A549 (cell line): ENCODE results near the gene FAM170B. TPM values are rescaled to one million over a fixed set of nuclear protein-coding genes. Genes with fewer than 3 reads are reported as not detected.

ENCODE experiments used
- ATAC-seq, 2 experiments: fragments of 200-7000 bp in 1 of 2; fragments of >200 bp in 1 of 2; cut with Nextera tagmentation in 1 of 2; cut with Tn5 transposase in 1 of 2; 3 replicates each; pipeline versions ENCODE4 v1.8.0 to v1.9.1; 2018 to 2020; ENCODE audit warnings: mild to moderate bottlenecking in 1 of 2, moderate library complexity in 1 of 2
- CTCF ChIA-PET: fragments of 300-600 bp; sonication (Branson Sonifier 250); formaldehyde crosslinking; extraction: SDS; loops from one replicate; lab custom pipeline; 2021; ENCODE audit warnings: antibody characterized with exemption, inconsistent platforms; lab: Yijun Ruan, JAX
- POLR2A ChIA-PET: fragments of 350-600 bp; formaldehyde crosslinking; extraction: SDS; loops from one replicate; lab custom pipeline; 2021; ENCODE audit warnings: antibody characterized with exemption, inconsistent platforms; lab: Yijun Ruan, JAX
- DNase-seq, 2 experiments: peaks; one replicate each; pipeline versions ENCODE4 v3.0.0 to v3.0.0-alpha.2; 2011 to 2016; ENCODE audit warnings: low read depth in 1 of 2, low spot score in 1 of 2
- FAIRE-seq: peaks from 2 replicates; lab custom pipeline; 2011; peaks lifted over from hg19 to GRCh38; lab: Jason Lieb, UNC
- H3K27ac ChIP-seq, 2 experiments: fragments of >200 bp; sonication (Bioruptor Twin); formaldehyde crosslinking; 3 replicates each; pipeline ENCODE4 v1.5.1; 2016 to 2017
- H3K4me1 ChIP-seq: fragments of >200 bp; sonication (Bioruptor Twin); formaldehyde crosslinking; 3 replicates; pipeline ENCODE4 v1.6.1; 2016
- H3K4me2 ChIP-seq: fragments of >200 bp; sonication (Bioruptor Twin); formaldehyde crosslinking; 3 replicates; pipeline ENCODE4 v1.6.1; 2016
- H3K4me3 ChIP-seq: fragments of >200 bp; sonication (Bioruptor Twin); formaldehyde crosslinking; 3 replicates; pipeline ENCODE4 v1.5.1; 2016
- H3K9me3 ChIP-seq: fragments of >200 bp; sonication (Bioruptor Twin); formaldehyde crosslinking; 3 replicates; pipeline ENCODE4 v1.6.1; 2016
- BCL3 ChIP-seq: fragments of >200 bp; sonication (Bioruptor Twin); formaldehyde crosslinking; IDR thresholded peaks from 3 replicates; pipeline ENCODE4 v1.6.1; 2016
- BHLHE40 ChIP-seq: IDR thresholded peaks from 2 replicates; pipeline ENCODE4 v1.6.1; 2012; ENCODE audit warnings: low read depth, low read length, inconsistent platforms
- CBX8 ChIP-seq: fragments of 200-600 bp; sonication (generic); IDR thresholded peaks from 2 replicates; pipeline ENCODE4 v1.6.1; 2016
- CEBPB ChIP-seq, 2 experiments: fragments of >200 bp in 1 of 2; sonication (Bioruptor Twin) in 1 of 2; formaldehyde crosslinking in 1 of 2; IDR thresholded peaks; 2 replicates each; pipeline ENCODE4 v1.6.1; 2012 to 2016
- CHD2 ChIP-seq: fragments of 150-350 bp; IDR thresholded peaks from 2 replicates; pipeline ENCODE4 v1.6.1; 2014; ENCODE audit warnings: low read length; ENCODE audit not compliant: partially characterized antibody
- EHMT2 ChIP-seq: fragments of 200-600 bp; sonication (generic); IDR thresholded peaks from 2 replicates; pipeline ENCODE4 v1.6.1; 2016; ENCODE audit warnings: antibody characterized with exemption, low read depth, mild to moderate bottlenecking, moderate library complexity
- FOSB ChIP-seq: fragments of 250-450 bp; sonication (Bioruptor Pico); IDR thresholded peaks from 2 replicates; pipeline ENCODE4 v1.5.0; 2020; ENCODE audit warnings: mild to moderate bottlenecking, moderate library complexity
- FOSL2 ChIP-seq, 2 experiments: fragments of 450-650 bp in 1 of 2; fragments of >200 bp in 1 of 2; sonication (Bioruptor Twin) in 1 of 2; formaldehyde crosslinking; IDR thresholded peaks; 2 replicates each; pipeline versions ENCODE4 v1.5.0 to v1.6.1; 2016 to 2020; ENCODE audit warnings: mild to moderate bottlenecking in 1 of 2, moderate library complexity in 1 of 2
- FOXS1 ChIP-seq: fragments of 250-450 bp; sonication (Bioruptor Pico); IDR thresholded peaks from 2 replicates; pipeline ENCODE4 v1.5.0; 2020; ENCODE audit warnings: mild to moderate bottlenecking, moderate library complexity
- HEYL ChIP-seq: fragments of 250-450 bp; sonication (Bioruptor Pico); IDR thresholded peaks from 2 replicates; pipeline ENCODE4 v1.8.0; 2021; ENCODE audit warnings: mild to moderate bottlenecking, moderate library complexity
- HMGXB4 ChIP-seq: fragments of 250-450 bp; sonication (Bioruptor Pico); IDR thresholded peaks from 2 replicates; pipeline ENCODE4 v1.5.0; 2021; ENCODE audit warnings: mild to moderate bottlenecking, moderate library complexity, borderline replicate concordance
- HOXA7 ChIP-seq: fragments of 250-450 bp; sonication (Bioruptor Pico); IDR thresholded peaks from 2 replicates; pipeline ENCODE4 v1.5.0; 2020; ENCODE audit warnings: mild to moderate bottlenecking, moderate library complexity
- KDM5A ChIP-seq: fragments of 200-600 bp; sonication (generic); IDR thresholded peaks from 2 replicates; pipeline ENCODE4 v1.6.1; 2016; ENCODE audit warnings: antibody characterized with exemption, mild to moderate bottlenecking
- MAFK ChIP-seq: fragments of 450-650 bp; IDR thresholded peaks from 2 replicates; pipeline ENCODE4 v1.6.1; 2014; ENCODE audit not compliant: partially characterized antibody
- MAX ChIP-seq: IDR thresholded peaks from 2 replicates; pipeline ENCODE4 v1.6.1; 2012
- MYC ChIP-seq: IDR thresholded peaks from 2 replicates; pipeline ENCODE4 v1.6.1; 2012; ENCODE audit warnings: mild to moderate bottlenecking, inconsistent platforms, low read length, improper control_type of control experiment, borderline replicate concordance
- NR3C1 ChIP-seq: fragments of >200 bp; sonication (Bioruptor Twin); formaldehyde crosslinking; IDR thresholded peaks from 3 replicates; pipeline ENCODE4 v1.6.1; 2017
- PBX3 ChIP-seq: IDR thresholded peaks from 2 replicates; pipeline ENCODE4 v1.6.1; 2012
- RAD21 ChIP-seq, 2 experiments: fragments of >200 bp in 1 of 2; sonication (Bioruptor Twin) in 1 of 2; formaldehyde crosslinking in 1 of 2; IDR thresholded peaks in 1 of 2; conservative IDR thresholded peaks in 1 of 2; 2 replicates in 1 of 2; 3 replicates in 1 of 2; pipeline ENCODE4 v1.6.1; 2012 to 2018; ENCODE audit warnings: inconsistent platforms in 1 of 2
- REST ChIP-seq: fragments of 200-600 bp; sonication (generic); IDR thresholded peaks from 2 replicates; pipeline ENCODE4 v1.6.1; 2016; ENCODE audit warnings: antibody characterized with exemption, mild to moderate bottlenecking, moderate library complexity
- RNF2 ChIP-seq: fragments of 200-600 bp; sonication (generic); IDR thresholded peaks from 2 replicates; pipeline ENCODE4 v1.6.1; 2016; ENCODE audit warnings: low read depth, mild to moderate bottlenecking, antibody characterized with exemption, moderate library complexity, borderline replicate concordance
- SREBF2 ChIP-seq: fragments of 450-650 bp; IDR thresholded peaks from 2 replicates; pipeline ENCODE4 v1.6.1; 2014; ENCODE audit warnings: mild to moderate bottlenecking, moderate library complexity
- ZC3H11A ChIP-seq: fragments of 450-650 bp; IDR thresholded peaks from 2 replicates; pipeline ENCODE4 v1.6.1; 2014; ENCODE audit warnings: antibody characterized with exemption, mild to moderate bottlenecking
- WGBS: methylation state at CpG from one replicate; pipeline ENCODE4 v1.1.6; 2017; ENCODE audit errors: missing lambda C conversion rate; 5-methylcytosine and 5-hydroxymethylcytosine counted together
- polyA plus RNA-seq, 4 experiments: library from polyadenylated mRNA; depleted of rRNA in 3 of 4; stranded (reverse); fragments of >200 nt; fragmentation: RNase III in 1 of 4; extraction: RNeasy Plus Mini Kit Qiagen cat#74134 plus additional on column Dnase treatment in 1 of 4; gene quantifications; 2 replicates in 3 of 4; 3 replicates in 1 of 4; pipeline ENCODE4 v1.2.3, GENCODE V29; 2011 to 2017

FAM170B gene
- polyA plus RNA-seq, 2 of the 4 experiments (the other 2 are of a cell fraction): not detected

- H3K4me3 ChIP-seq: no peak overlapping the region
Measured at GRCh38 chr10:49173201-49173772, 39.5 kb upstream of the FAM170B start.

GRCh38 chr10:49172777-49173132 is 38.9 kb upstream of the FAM170B start:
- no peak for ATAC-seq
- no peak for FAIRE-seq
- Histone ChIP-seq H3K4me3 (no peak overlapping the region), H3K4me2 (no peak overlapping the region), H3K27ac (no peak overlapping the region), H3K4me1 (no peaks in the 10 kb centered on the region), H3K9me3 (no peaks in the 10 kb centered on the region)
- POLR2A ChIA-PET: no interaction called here
- DNase-seq: no peak
- CTCF ChIA-PET: interaction anchor here (1.6 to 2.3 kb wide), 3 partner anchors 9 to 517 kb away, joined by 7 to 12 read pairs (median 7); no protein-coding TSS in a partner anchor
- no peak for TF ChIP-seq SREBF2
- TF ChIP-seq RAD21 (conservative IDR thresholded peaks at IDR 0.05 in 1 of 2, IDR thresholded peaks at IDR 0.05 in 1 of 2): no peak
- no peak for TF ChIP-seq ZC3H11A
- no peak for TF ChIP-seq HMGXB4 (CRISPR knock-in tag)
- TF ChIP-seq FOSB (CRISPR knock-in tag): no peak
- 26% methylated on average over 3 of the region's 3 CpGs for WGBS

More at GRCh38 chr10:49173201-49173772, 39.5 kb upstream of the FAM170B start:
- WGBS: 63% methylated on average over 11 of the region's 11 CpGs
- Histone ChIP-seq H3K27ac (no peak overlapping the region), H3K4me1 (no peaks in the 10 kb centered on the region), H3K4me2 (no peak overlapping the region), H3K9me3 (no peaks in the 10 kb centered on the region)
- ChIA-PET CTCF (interaction anchor here (1.6 to 2.3 kb wide), 3 partner anchors 9 to 517 kb away, joined by 7 to 12 read pairs (median 7); no protein-coding TSS in a partner anchor), POLR2A (no interaction called here)
- TF ChIP-seq HOXA7 (CRISPR knock-in tag) (no peak), PBX3 (no peak), ZC3H11A (no peak), KDM5A (no peak), FOSL2 (IDR thresholded peaks at IDR 0.05) (no peak), FOSL2 (CRISPR knock-in tag; IDR thresholded peaks at IDR 0.05) (no peak), FOXS1 (CRISPR knock-in tag) (no peak), CEBPB (IDR thresholded peaks at IDR 0.05) (no peak), BHLHE40 (no peak), CHD2 (no peak), MYC (no peak), EHMT2 (no peak), HEYL (no peak), MAX (no peak), BCL3 (no peak), MAFK (no peak), RNF2 (no peak), REST (no peak), SREBF2 (no peak), NR3C1 (no peak), CBX8 (no peak)
- FAIRE-seq: no peak
- DNase-seq: no peak
- no peak for ATAC-seq
